ENCODE measurements around the gene SENP2.

- TF ChIP-seq EZH2phosphoT487 (IDR thresholded peaks at IDR 0.05; ENCODE audit: borderline replicate concordance, low read length): no peak
- TF ChIP-seq CTCF (conservative IDR thresholded peaks at IDR 0.05; ENCODE audit: low read depth, low read length): no peak
These were observed 51.3 kb downstream of the SENP2 start for GRCh38 chr3:185637388-185637787.

All from PC-3 (cell line).